Measurements from ENCODE around the gene IRF6. TPM values are rescaled to one million over a fixed set of nuclear protein-coding genes. Genes with fewer than 3 reads are reported as not detected.

IRF6 gene
- total and polyA plus RNA-seq, 7 experiments from 2014 or later: 0.30 to 2.3 (median 0.99) TPM; not detected in 1

DNA sequence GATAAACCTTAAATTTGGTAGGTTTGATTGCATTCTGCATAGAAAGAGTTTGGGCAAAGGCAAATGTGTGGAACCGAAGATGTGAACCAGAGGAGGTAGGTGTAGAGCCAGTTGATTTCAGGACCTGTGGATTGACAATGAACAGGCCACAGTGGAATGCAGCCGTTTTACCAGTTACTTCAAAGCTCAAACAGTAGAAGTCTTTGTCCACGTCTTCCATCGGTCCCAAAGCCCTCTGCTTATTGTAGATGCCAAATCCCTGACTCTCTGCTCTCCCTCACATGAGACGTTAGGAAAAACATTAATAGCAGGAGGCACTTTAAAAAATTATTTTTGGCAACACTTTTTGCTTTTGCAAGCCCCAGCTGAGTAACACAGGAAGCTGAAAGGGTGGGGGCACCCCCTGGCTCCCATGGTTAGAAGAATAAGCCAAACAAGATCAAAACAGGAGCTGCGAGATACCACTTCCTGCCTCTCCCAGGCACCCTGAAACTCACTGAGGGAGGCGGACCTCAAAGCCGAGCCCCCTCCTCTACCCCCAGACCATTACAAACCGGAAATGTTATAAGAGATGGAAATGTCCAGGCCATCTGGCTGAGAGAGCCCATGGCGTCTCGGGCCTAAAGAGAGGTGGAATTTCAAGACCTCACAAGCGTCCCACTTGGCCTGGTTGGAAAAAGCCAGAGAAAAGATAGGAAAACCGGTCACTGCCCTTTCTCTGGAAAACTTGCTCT, 36.6 kb downstream of the IRF6 start:
- H3K4me1 Mint-ChIP-seq: peaks cover 31 to 40% (median 35%) of the 10 kb centered on the region in 7 donors
- H3K4me3 Mint-ChIP-seq: no peak overlapping the region

GRCh38 chr1:209768354-209768774, 37.6 kb downstream of the IRF6 start:
- no peaks in the 10 kb centered on the region for H3K9me3 ChIP-seq (ENCODE audit: control insufficient read depth in 2 of 3, low read length in 3 of 3)
- Mint-ChIP-seq H3K4me3 (no peak overlapping the region), H3K27me3 (no peaks in the 10 kb centered on the region), H3K4me1 (peaks cover 37 to 47% (median 43%) of the 10 kb centered on the region in 7 donors), H3K27ac (no peak overlapping the region), H3K36me3 (peaks cover 18 to 54% (median 46%) of the 10 kb centered on the region in 5 donors), H3K9me3 (peaks cover 0 to 2% (median 0%) of the 10 kb centered on the region in 11 donors)
- POLR2A ChIA-PET: interaction anchor here (1.1 to 37.2 kb wide), 6 partner anchors 9 to 83 kb away, joined by 3 to 1558 read pairs (median 40); partner anchors contain the start of genes C1orf74, TRAF3IP3 and UTP25
- H3K27me3 ChIP-seq (ENCODE audit: control insufficient read depth in 2 of 2, insufficient read depth in 2 of 2, low read length in 2 of 2): no peaks in the 10 kb centered on the region
- intact Hi-C loops (cut with micrococcal nuclease): loop anchor here (1.0 to 5.0 kb wide), 5 partner anchors 12 to 1809 kb away; partner anchors contain the start of genes SLC30A1 (in 2 of the 2), TRAF3IP3 (in 2 of the 2), UTP25 (in 2 of the 2) and RCOR3 (in 1 of the 2)
- ATAC-seq (peak; percentile 89), DNase-seq (peak; percentile 44 to 86 (median 82))
- CTCF ChIA-PET: interaction anchor here (1.1 to 5.7 kb wide), 7 partner anchors 11 to 199 kb away, joined by 3 to 63 read pairs (median 14); partner anchors contain the start of genes C1orf74 and TRAF3IP3
- peaks cover 11 to 47% (median 12%) of the 10 kb centered on the region in 3 experiments for H3K36me3 ChIP-seq (ENCODE audit: control insufficient read depth in 2 of 3, insufficient read depth in 3 of 3, low read length in 3 of 3)
- H3K4me3 ChIP-seq (ENCODE audit: low read length): peak overlapping the region; percentile 88
- H3K4me1 ChIP-seq (ENCODE audit: control insufficient read depth in 2 of 2, insufficient read depth in 2 of 2, low read length in 2 of 2): peaks cover 34 to 58% of the 10 kb centered on the region in 2 donors
- H3K27ac ChIP-seq (ENCODE audit: low read depth, low read length): peak overlapping the region; percentile 83

More for the DNA sequence above, 36.6 kb downstream of the IRF6 start:
- peaks cover 44 to 58% of the 10 kb centered on the region in 2 donors for H3K4me1 ChIP-seq (ENCODE audit: control insufficient read depth in 2 of 2, insufficient read depth in 2 of 2, low read length in 2 of 2)
- peak overlapping the region; percentile 83 for H3K27ac ChIP-seq (ENCODE audit: low read depth, low read length)
- intact Hi-C loops (cut with micrococcal nuclease): loop anchor here (1.0 to 5.0 kb wide), 5 partner anchors 15 to 1808 kb away; partner anchors contain the start of genes C1orf74 (in 2 of the 2), SLC30A1 (in 2 of the 2) and RCOR3 (in 1 of the 2)
- DNase-seq (peak in 8 of 9 donors; percentile 73 to 85 (median 83)), ATAC-seq (peak; percentile 80)
- H3K4me3 ChIP-seq (ENCODE audit: low read length): peak overlapping the region; percentile 88
- Mint-ChIP-seq H3K36me3 (peaks cover 20 to 47% (median 40%) of the 10 kb centered on the region in 5 donors), H3K9me3 (peaks cover 0 to 2% (median 0%) of the 10 kb centered on the region in 11 donors), H3K27ac (no peak overlapping the region), H3K27me3 (no peaks in the 10 kb centered on the region)
- H3K27me3 ChIP-seq (ENCODE audit: control insufficient read depth in 2 of 2, insufficient read depth in 2 of 2, low read length in 2 of 2): no peaks in the 10 kb centered on the region
- CTCF ChIA-PET: interaction anchor here (0.6 to 5.7 kb wide), 12 partner anchors 10 to 214 kb away, joined by 3 to 63 read pairs (median 4); partner anchors contain the start of genes C1orf74 and TRAF3IP3
- POLR2A ChIA-PET: interaction anchor here (1.0 to 37.2 kb wide), 9 partner anchors 8 to 79 kb away, joined by 3 to 1558 read pairs (median 4); partner anchors contain the start of genes C1orf74, TRAF3IP3 and UTP25
- H3K9me3 ChIP-seq (ENCODE audit: control insufficient read depth in 2 of 3, low read length in 3 of 3): no peaks in the 10 kb centered on the region
- H3K36me3 ChIP-seq (ENCODE audit: control insufficient read depth in 2 of 3, insufficient read depth in 3 of 3, low read length in 3 of 3): peaks cover 9 to 47% (median 13%) of the 10 kb centered on the region in 3 experiments

DNA sequence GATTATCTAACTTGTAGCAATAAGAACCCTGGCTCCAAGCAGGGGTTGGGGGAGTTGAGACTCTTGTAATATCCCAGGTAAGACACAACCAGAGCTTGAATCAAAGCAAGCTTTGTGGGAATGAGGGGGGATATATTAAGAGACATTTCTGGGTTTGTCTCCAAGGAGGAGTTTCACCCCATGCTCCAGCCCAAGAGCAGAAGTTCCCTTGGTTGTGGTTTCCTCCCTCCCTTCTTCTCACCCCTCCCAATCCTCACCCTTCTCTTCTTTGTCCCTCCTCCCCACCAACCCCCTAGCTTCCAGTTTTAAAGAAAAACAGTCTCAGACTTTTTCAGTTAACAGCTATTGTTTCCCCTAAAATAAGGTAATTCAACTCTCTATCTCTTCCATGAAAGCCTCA, 38.2 kb downstream of the IRF6 start:
- H3K4me3 Mint-ChIP-seq: no peak overlapping the region
- Histone ChIP-seq H3K9me3 (ENCODE audit: control insufficient read depth in 2 of 3, low read length in 3 of 3) (no peaks in the 10 kb centered on the region), H3K4me3 (ENCODE audit: low read length) (peak overlapping the region; percentile 88), H3K27me3 (ENCODE audit: control insufficient read depth in 2 of 2, insufficient read depth in 2 of 2, low read length in 2 of 2) (no peaks in the 10 kb centered on the region), H3K27ac (ENCODE audit: low read depth, low read length) (peak overlapping the region; percentile 83), H3K36me3 (ENCODE audit: control insufficient read depth in 2 of 3, insufficient read depth in 3 of 3, low read length in 3 of 3) (peaks cover 14 to 47% (median 15%) of the 10 kb centered on the region in 3 experiments), H3K4me1 (ENCODE audit: control insufficient read depth in 2 of 2, insufficient read depth in 2 of 2, low read length in 2 of 2) (peaks cover 34 to 57% of the 10 kb centered on the region in 2 donors)
- peaks cover 41 to 54% (median 49%) of the 10 kb centered on the region in 7 donors for H3K4me1 Mint-ChIP-seq
- H3K9me3 Mint-ChIP-seq: peaks cover 0 to 2% (median 0%) of the 10 kb centered on the region in 11 donors
- no peak for DNase-seq
- ChIA-PET CTCF (interaction anchor here (0.6 to 5.7 kb wide), 9 partner anchors 11 to 1115 kb away, joined by 3 to 63 read pairs (median 9); partner anchors contain the start of genes C1orf74 and TRAF3IP3), POLR2A (interaction anchor here (1.1 to 37.2 kb wide), 5 partner anchors 8 to 82 kb away, joined by 3 to 1558 read pairs (median 62); partner anchors contain the start of genes C1orf74, TRAF3IP3 and UTP25)
- H3K27ac Mint-ChIP-seq: no peak overlapping the region
- ATAC-seq: no peak
- intact Hi-C loops (cut with micrococcal nuclease): loop anchor here (1.0 to 5.0 kb wide), 5 partner anchors 11 to 1810 kb away; partner anchors contain the start of genes SLC30A1 (in 2 of the 2), TRAF3IP3 (in 2 of the 2), UTP25 (in 2 of the 2) and RCOR3 (in 1 of the 2)
- peaks cover 18 to 54% (median 47%) of the 10 kb centered on the region in 5 donors for H3K36me3 Mint-ChIP-seq
- H3K27me3 Mint-ChIP-seq: no peaks in the 10 kb centered on the region

- DNase-seq (no peak), ATAC-seq (no peak)
- intact Hi-C loops (cut with micrococcal nuclease): loop anchor here (5.0 kb wide), 2 partner anchors 1490 to 1810 kb away; partner anchors contain the start of genes SLC30A1 (in 2 of the 2) and RCOR3 (in 1 of the 2)
- no peaks in the 10 kb centered on the region for H3K9me3 ChIP-seq (ENCODE audit: control insufficient read depth in 2 of 3, low read length in 3 of 3)
- H3K4me1 ChIP-seq (ENCODE audit: control insufficient read depth in 2 of 2, insufficient read depth in 2 of 2, low read length in 2 of 2): peaks cover 31 to 57% of the 10 kb centered on the region in 2 donors
- ChIA-PET CTCF (interaction anchor here (0.6 to 5.7 kb wide), 8 partner anchors 10 to 1114 kb away, joined by 3 to 63 read pairs (median 4); partner anchors contain the start of gene TRAF3IP3), POLR2A (interaction anchor here (1.1 to 37.2 kb wide), 6 partner anchors 8 to 57 kb away, joined by 4 to 1558 read pairs (median 40); partner anchors contain the start of genes C1orf74, TRAF3IP3 and UTP25)
- no peaks in the 10 kb centered on the region for H3K27me3 Mint-ChIP-seq
- peaks cover 21 to 47% (median 21%) of the 10 kb centered on the region in 3 experiments for H3K36me3 ChIP-seq (ENCODE audit: control insufficient read depth in 2 of 3, insufficient read depth in 3 of 3, low read length in 3 of 3)
- H3K4me3 Mint-ChIP-seq: peak overlapping the region in 2 of 10 donors; percentile 73 to 77
- H3K36me3 Mint-ChIP-seq: peaks cover 18 to 59% (median 53%) of the 10 kb centered on the region in 5 donors
- peaks cover 46 to 60% (median 55%) of the 10 kb centered on the region in 7 donors for H3K4me1 Mint-ChIP-seq
- no peaks in the 10 kb centered on the region for H3K27me3 ChIP-seq (ENCODE audit: control insufficient read depth in 2 of 2, insufficient read depth in 2 of 2, low read length in 2 of 2)
- H3K4me3 ChIP-seq (ENCODE audit: low read length): peak overlapping the region; percentile 88
- H3K27ac ChIP-seq (ENCODE audit: low read depth, low read length): peak overlapping the region; percentile 83
- peak overlapping the region in 4 of 9 donors; percentile 68 to 97 (median 78) for H3K27ac Mint-ChIP-seq
- peaks cover 0 to 2% (median 0%) of the 10 kb centered on the region in 11 donors for H3K9me3 Mint-ChIP-seq
Observed at GRCh38 chr1:209767096-209767495, 38.8 kb downstream of the IRF6 start.

DNA sequence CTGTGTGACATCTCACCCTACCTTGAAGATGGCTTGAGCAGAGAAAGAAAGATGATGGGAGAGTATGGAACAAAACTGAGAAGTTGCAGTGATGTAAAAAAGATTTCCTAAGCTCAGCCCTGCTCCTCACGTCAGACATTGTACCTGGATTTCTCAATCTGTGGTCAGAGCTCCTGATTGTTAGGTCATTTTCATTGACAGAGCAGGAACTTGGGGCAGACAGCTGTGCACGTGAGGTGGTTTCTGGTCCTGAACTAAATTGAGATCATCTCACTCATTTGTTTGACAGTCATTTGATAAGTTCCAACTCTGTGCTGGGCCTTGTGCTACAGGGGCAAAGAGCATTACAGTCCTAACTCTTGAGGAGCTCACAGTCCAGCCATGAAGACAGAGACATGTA, 39.9 kb downstream of the IRF6 start:
- DNase-seq: no peak
- Histone ChIP-seq H3K4me3 (ENCODE audit: low read length) (no peak overlapping the region), H3K27me3 (ENCODE audit: control insufficient read depth in 2 of 2, insufficient read depth in 2 of 2, low read length in 2 of 2) (no peaks in the 10 kb centered on the region), H3K36me3 (ENCODE audit: control insufficient read depth in 2 of 3, insufficient read depth in 3 of 3, low read length in 3 of 3) (peaks cover 30 to 56% (median 32%) of the 10 kb centered on the region in 3 experiments), H3K9me3 (ENCODE audit: control insufficient read depth in 2 of 3, low read length in 3 of 3) (no peaks in the 10 kb centered on the region), H3K27ac (ENCODE audit: low read depth, low read length) (peak overlapping the region; percentile 83), H3K4me1 (ENCODE audit: control insufficient read depth in 2 of 2, insufficient read depth in 2 of 2, low read length in 2 of 2) (peaks cover 24 to 58% of the 10 kb centered on the region in 2 donors)
- intact Hi-C loops (cut with micrococcal nuclease): loop anchor here (5.0 kb wide), 2 partner anchors 1491 to 1811 kb away; partner anchors contain the start of genes SLC30A1 (in 2 of the 2) and RCOR3 (in 1 of the 2)
- Mint-ChIP-seq H3K27ac (peak overlapping the region in 4 of 9 donors; percentile 68 to 97 (median 78)), H3K4me3 (peak overlapping the region in 2 of 10 donors; percentile 73 to 77), H3K9me3 (peaks cover 0 to 2% (median 0%) of the 10 kb centered on the region in 11 donors), H3K4me1 (peaks cover 56 to 71% (median 65%) of the 10 kb centered on the region in 7 donors), H3K36me3 (peaks cover 20 to 70% (median 63%) of the 10 kb centered on the region in 5 donors), H3K27me3 (no peaks in the 10 kb centered on the region)
- CTCF ChIA-PET: interaction anchor here (1.1 to 5.7 kb wide), 4 partner anchors 9 to 28 kb away, joined by 3 to 63 read pairs (median 13); partner anchors contain the start of gene TRAF3IP3
- ATAC-seq: no peak
- POLR2A ChIA-PET: interaction anchor here (1.1 to 37.2 kb wide), 4 partner anchors 7 to 42 kb away, joined by 4 to 1558 read pairs (median 782); partner anchors contain the start of genes C1orf74 and TRAF3IP3
